GM23338 (cell line): Measurements from ENCODE around the gene AMPD3. TPM values are rescaled to one million over a fixed set of nuclear protein-coding genes. Genes with fewer than 3 reads are reported as not detected.

Experiments
- ATAC-seq: fragments of 200-7000 bp; cut with Tn5 transposase; 3 replicates; pipeline ENCODE4 v1.9.1; 2020
- DNase-seq: peaks from one replicate; pipeline ENCODE4 v3.0.0-alpha.2; 2015; ENCODE audit warnings: low spot score
- H2AFZ ChIP-seq: fragments of 200-600 bp; sonication (generic); 2 replicates; pipeline ENCODE4 v1.8.0; 2016; ENCODE audit warnings: antibody characterized with exemption, mild to moderate bottlenecking, moderate library complexity
- H3F3A ChIP-seq: fragments of 200-600 bp; sonication (generic); replicated peaks from 2 replicates; pipeline ENCODE4 v1.8.0; 2017; ENCODE audit warnings: antibody characterized with exemption, mixed run types, low read depth
- H3K27ac ChIP-seq: fragments of 200-600 bp; sonication (generic); 2 replicates; pipeline ENCODE4 v1.6.1; 2016; ENCODE audit warnings: low read depth
- H3K27me3 ChIP-seq: fragments of 200-600 bp; sonication (generic); 2 replicates; pipeline ENCODE4 v1.8.0; 2016; ENCODE audit warnings: mild to moderate bottlenecking, mixed run types, moderate library complexity; ENCODE audit not compliant: insufficient read depth
- H3K36me3 ChIP-seq: fragments of 200-600 bp; sonication (generic); 2 replicates; pipeline ENCODE4 v1.8.0; 2016; ENCODE audit warnings: mild to moderate bottlenecking; ENCODE audit not compliant: insufficient read depth
- H3K4me1 ChIP-seq: fragments of 200-600 bp; sonication (generic); 2 replicates; pipeline ENCODE4 v1.8.0; 2016; ENCODE audit warnings: mild to moderate bottlenecking, moderate library complexity; ENCODE audit not compliant: insufficient read depth
- H3K4me2 ChIP-seq: fragments of 200-600 bp; sonication (generic); 2 replicates; pipeline ENCODE4 v1.7.1; 2017; ENCODE audit warnings: mixed run types
- H3K4me3 ChIP-seq: fragments of 200-600 bp; sonication (generic); 2 replicates; pipeline ENCODE4 v1.6.1; 2016; ENCODE audit warnings: mixed run types
- H3K79me2 ChIP-seq: fragments of 200-600 bp; sonication (generic); replicated peaks from 2 replicates; pipeline ENCODE4 v1.8.0; 2017; ENCODE audit warnings: mild to moderate bottlenecking; ENCODE audit not compliant: insufficient read depth
- H3K9me2 ChIP-seq: fragments of 200-600 bp; sonication (generic); 2 replicates; pipeline ENCODE4 v1.8.0; 2017; ENCODE audit not compliant: insufficient read depth
- H4K20me1 ChIP-seq: fragments of 200-600 bp; sonication (generic); replicated peaks from 2 replicates; pipeline ENCODE4 v1.8.0; 2017; ENCODE audit warnings: mild to moderate bottlenecking; ENCODE audit not compliant: insufficient read depth
- H3K27ac Mint-ChIP-seq: 2 replicates; pipeline ENCODE4 v1.8.0; 2020; ENCODE audit warnings: inconsistent platforms, mild to moderate bottlenecking, moderate library complexity, mixed read lengths
- H3K27me3 Mint-ChIP-seq: 3 replicates; pipeline ENCODE4 v1.8.0; 2022; ENCODE audit warnings: low read depth, mild to moderate bottlenecking, moderate library complexity, mixed read lengths, inconsistent platforms; ENCODE audit not compliant: insufficient read depth, poor library complexity
- H3K36me3 Mint-ChIP-seq: 3 replicates; pipeline ENCODE4 v1.8.0; 2021; ENCODE audit warnings: low read depth, mild to moderate bottlenecking, inconsistent platforms, moderate library complexity, mixed read lengths
- H3K4me1 Mint-ChIP-seq: 3 replicates; pipeline ENCODE4 v1.8.0; 2020; ENCODE audit warnings: mild to moderate bottlenecking, inconsistent platforms, mixed read lengths
- H3K4me3 Mint-ChIP-seq: 3 replicates; pipeline ENCODE4 v1.8.0; 2021; ENCODE audit warnings: moderate library complexity, mild to moderate bottlenecking, inconsistent platforms, mixed read lengths
- H3K9me3 Mint-ChIP-seq: 3 replicates; pipeline ENCODE4 v1.8.0; 2020; ENCODE audit warnings: moderate library complexity, mild to moderate bottlenecking, inconsistent platforms, mixed read lengths
- EZH2phosphoT487 ChIP-seq: fragments of 200-600 bp; sonication (generic); IDR thresholded peaks from one replicate; pipeline ENCODE4 v1.8.1; 2018; ENCODE audit warnings: antibody characterized with exemption; ENCODE audit not compliant: unreplicated experiment
- JUNB ChIP-seq: IDR thresholded peaks from one replicate; pipeline ENCODE4 v1.6.1; 2016; ENCODE audit warnings: antibody characterized with exemption; ENCODE audit not compliant: unreplicated experiment
- POLR2AphosphoS5 ChIP-seq: IDR thresholded peaks from 2 replicates; pipeline ENCODE4 v1.6.1; 2016; ENCODE audit warnings: antibody characterized with exemption, low read depth
- STAT1 ChIP-seq: IDR thresholded peaks from one replicate; pipeline ENCODE4 v1.6.1; 2016; ENCODE audit warnings: antibody characterized with exemption; ENCODE audit not compliant: unreplicated experiment
- ZNF114 ChIP-seq: fragments of 250-450 bp; sonication (Bioruptor Pico); IDR thresholded peaks from 2 replicates; pipeline ENCODE4 v1.5.0; 2020; ENCODE audit warnings: mild to moderate bottlenecking, moderate library complexity
- polyA plus RNA-seq: library from polyadenylated mRNA; unstranded; fragments of >200 nt; fragmentation: Nextera tagmentation; extraction: Ambion mirVana; gene quantifications from 2 replicates; pipeline ENCODE4 v1.2.1, GENCODE V29; 2016
- total RNA-seq: library from RNA; depleted of rRNA; stranded (reverse); fragments of >200 nt; shearing (Covaris generic); gene quantifications from 2 replicates; pipeline ENCODE4 v1.2.3, GENCODE V29; 2014
- TF ChIP-seq, protein P1 (sequence below): fragments of 250-450 bp; sonication (Bioruptor Pico); IDR thresholded peaks from 2 replicates; pipeline ENCODE4 v1.5.0; 2020; ENCODE audit warnings: mild to moderate bottlenecking, moderate library complexity

Gene AMPD3
- total and polyA plus RNA-seq, 2 experiments from 2014 or later: 1.6 to 2.1 TPM

DNA sequence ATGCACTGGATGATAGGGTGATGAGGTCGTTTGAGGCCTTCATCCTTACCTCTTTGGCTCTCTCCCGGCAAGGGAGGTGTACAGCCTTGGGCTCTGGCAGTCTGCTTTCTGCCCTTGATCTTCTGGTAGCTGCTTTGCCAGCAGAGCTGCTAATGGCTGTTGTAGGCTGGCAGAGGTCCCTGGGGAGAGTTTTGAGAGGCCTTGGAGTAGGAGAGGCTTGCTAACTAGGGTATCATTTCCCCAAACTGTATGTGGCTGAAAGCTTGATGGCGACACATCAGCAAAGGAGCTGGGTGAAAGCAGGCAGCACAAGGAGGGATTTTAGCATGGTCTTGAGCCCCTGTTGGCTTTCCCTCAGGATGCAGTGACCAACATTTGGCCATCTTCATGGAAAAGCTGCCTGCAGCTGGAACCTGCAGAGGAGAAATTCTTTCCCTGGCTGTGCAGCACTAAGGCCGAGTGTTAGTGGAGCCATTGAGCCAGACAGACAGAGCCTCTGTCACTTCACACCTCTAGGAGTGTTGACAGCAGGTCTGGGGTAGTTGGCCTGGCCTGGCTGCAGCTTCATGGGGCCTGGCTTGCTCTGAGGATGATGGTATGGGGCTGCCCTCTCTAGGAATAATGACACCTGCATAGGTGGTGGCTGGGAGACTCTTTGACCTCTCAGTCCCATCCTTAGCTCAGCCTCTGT, 3.5 kb upstream of the AMPD3 start (continued):
- TF ChIP-seq, protein P1, sequence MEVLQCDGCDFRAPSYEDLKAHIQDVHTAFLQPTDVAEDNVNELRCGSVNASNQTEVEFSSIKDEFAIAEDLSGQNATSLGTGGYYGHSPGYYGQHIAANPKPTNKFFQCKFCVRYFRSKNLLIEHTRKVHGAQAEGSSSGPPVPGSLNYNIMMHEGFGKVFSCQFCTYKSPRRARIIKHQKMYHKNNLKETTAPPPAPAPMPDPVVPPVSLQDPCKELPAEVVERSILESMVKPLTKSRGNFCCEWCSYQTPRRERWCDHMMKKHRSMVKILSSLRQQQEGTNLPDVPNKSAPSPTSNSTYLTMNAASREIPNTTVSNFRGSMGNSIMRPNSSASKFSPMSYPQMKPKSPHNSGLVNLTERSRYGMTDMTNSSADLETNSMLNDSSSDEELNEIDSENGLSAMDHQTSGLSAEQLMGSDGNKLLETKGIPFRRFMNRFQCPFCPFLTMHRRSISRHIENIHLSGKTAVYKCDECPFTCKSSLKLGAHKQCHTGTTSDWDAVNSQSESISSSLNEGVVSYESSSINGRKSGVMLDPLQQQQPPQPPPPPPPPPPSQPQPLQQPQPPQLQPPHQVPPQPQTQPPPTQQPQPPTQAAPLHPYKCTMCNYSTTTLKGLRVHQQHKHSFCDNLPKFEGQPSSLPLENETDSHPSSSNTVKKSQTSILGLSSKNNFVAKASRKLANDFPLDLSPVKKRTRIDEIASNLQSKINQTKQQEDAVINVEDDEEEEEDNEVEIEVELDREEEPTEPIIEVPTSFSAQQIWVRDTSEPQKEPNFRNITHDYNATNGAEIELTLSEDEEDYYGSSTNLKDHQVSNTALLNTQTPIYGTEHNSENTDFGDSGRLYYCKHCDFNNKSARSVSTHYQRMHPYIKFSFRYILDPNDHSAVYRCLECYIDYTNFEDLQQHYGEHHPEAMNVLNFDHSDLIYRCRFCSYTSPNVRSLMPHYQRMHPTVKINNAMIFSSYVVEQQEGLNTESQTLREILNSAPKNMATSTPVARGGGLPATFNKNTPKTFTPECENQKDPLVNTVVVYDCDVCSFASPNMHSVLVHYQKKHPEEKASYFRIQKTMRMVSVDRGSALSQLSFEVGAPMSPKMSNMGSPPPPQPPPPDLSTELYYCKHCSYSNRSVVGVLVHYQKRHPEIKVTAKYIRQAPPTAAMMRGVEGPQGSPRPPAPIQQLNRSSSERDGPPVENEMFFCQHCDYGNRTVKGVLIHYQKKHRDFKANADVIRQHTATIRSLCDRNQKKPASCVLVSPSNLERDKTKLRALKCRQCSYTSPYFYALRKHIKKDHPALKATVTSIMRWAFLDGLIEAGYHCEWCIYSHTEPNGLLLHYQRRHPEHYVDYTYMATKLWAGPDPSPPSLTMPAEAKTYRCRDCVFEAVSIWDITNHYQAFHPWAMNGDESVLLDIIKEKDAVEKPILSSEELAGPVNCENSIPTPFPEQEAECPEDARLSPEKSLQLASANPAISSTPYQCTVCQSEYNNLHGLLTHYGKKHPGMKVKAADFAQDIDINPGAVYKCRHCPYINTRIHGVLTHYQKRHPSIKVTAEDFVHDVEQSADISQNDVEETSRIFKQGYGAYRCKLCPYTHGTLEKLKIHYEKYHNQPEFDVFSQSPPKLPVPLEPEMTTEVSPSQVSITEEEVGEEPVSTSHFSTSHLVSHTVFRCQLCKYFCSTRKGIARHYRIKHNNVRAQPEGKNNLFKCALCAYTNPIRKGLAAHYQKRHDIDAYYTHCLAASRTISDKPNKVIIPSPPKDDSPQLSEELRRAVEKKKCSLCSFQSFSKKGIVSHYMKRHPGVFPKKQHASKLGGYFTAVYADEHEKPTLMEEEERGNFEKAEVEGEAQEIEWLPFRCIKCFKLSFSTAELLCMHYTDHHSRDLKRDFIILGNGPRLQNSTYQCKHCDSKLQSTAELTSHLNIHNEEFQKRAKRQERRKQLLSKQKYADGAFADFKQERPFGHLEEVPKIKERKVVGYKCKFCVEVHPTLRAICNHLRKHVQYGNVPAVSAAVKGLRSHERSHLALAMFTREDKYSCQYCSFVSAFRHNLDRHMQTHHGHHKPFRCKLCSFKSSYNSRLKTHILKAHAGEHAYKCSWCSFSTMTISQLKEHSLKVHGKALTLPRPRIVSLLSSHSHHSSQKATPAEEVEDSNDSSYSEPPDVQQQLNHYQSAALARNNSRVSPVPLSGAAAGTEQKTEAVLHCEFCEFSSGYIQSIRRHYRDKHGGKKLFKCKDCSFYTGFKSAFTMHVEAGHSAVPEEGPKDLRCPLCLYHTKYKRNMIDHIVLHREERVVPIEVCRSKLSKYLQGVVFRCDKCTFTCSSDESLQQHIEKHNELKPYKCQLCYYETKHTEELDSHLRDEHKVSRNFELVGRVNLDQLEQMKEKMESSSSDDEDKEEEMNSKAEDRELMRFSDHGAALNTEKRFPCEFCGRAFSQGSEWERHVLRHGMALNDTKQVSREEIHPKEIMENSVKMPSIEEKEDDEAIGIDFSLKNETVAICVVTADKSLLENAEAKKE (CRISPR knock-in tag): no peak
- no peak for TF ChIP-seq STAT1
- TF ChIP-seq JUNB: no peak
- no peak for TF ChIP-seq POLR2AphosphoS5

DNA sequence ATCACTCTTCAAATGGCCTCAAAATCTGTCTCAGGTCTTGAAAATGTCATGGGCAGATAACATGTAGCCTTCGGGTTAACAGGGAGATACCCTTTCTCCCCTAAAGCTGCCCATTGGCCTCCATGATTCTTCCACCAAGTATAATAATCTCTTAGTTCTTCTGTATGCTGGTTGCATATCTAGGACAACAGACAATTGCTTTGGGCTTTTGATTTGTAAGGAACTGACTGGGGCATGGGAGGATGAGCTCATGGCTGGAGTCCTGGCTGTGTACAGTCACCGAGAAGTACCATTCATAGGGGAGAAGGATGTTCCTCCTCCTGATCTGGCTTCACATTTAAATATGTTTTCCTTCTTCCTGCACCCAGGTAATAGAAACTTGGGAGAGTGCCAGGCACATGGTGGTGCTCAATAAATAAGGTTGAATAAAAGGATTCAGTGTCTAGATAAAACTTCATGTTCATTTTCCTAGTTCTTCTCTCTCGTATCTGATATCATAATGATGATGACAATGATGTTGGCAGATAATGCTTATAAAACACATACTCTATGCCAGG, 2.8 kb upstream of the AMPD3 start:
- peaks cover 33% of the 10 kb centered on the region for H3K4me1 Mint-ChIP-seq
- H3K36me3 Mint-ChIP-seq: no peaks in the 10 kb centered on the region
- peaks cover 12% of the 10 kb centered on the region for H3K4me1 ChIP-seq
- DNase-seq: no peak
- TF ChIP-seq POLR2AphosphoS5 (no peak), EZH2phosphoT487 (no peak), STAT1 (no peak), ZNF114 (CRISPR knock-in tag) (no peak)
- TF ChIP-seq, protein P1 (CRISPR knock-in tag): no peak
- no peaks in the 10 kb centered on the region for H3K9me2 ChIP-seq
- no peaks in the 10 kb centered on the region for H3K79me2 ChIP-seq
- no peak overlapping the region for H3K27ac ChIP-seq
- no peak overlapping the region for H2AFZ ChIP-seq
- no peak overlapping the region for H3K4me3 ChIP-seq
- H3K4me3 Mint-ChIP-seq: no peak overlapping the region; the same call in 2 of the 3 replicates
- no peak overlapping the region for H3K27ac Mint-ChIP-seq
- H3K27me3 Mint-ChIP-seq: peaks cover 34% of the 10 kb centered on the region
- H3K9me3 Mint-ChIP-seq: no peaks in the 10 kb centered on the region
- no peaks in the 10 kb centered on the region for H3F3A ChIP-seq
- H4K20me1 ChIP-seq: no peaks in the 10 kb centered on the region
- no peak for ATAC-seq
- H3K36me3 ChIP-seq: no peaks in the 10 kb centered on the region
- no peak overlapping the region for H3K4me2 ChIP-seq
- peaks cover 34% of the 10 kb centered on the region for H3K27me3 ChIP-seq
